ENCODE data around the gene MTCL1. TPM values are rescaled to one million over a fixed set of nuclear protein-coding genes. Genes with fewer than 3 reads are reported as not detected.
A peak's percentile ranks its signal among the peaks of the same experiment; 100 is the strongest.

MTCL1 gene
- total and polyA plus RNA-seq, 2 of the 8 experiments (the other 6 are each of a cell fraction or from before 2014, with no cell fraction given), result 16.6 to 60.8 TPM

GRCh38 chr18:8688216-8688800, 17.0 kb upstream of the MTCL1 start:
- Histone ChIP-seq H3K79me1 (ENCODE audit: low read depth, low read length) (no peaks in the 10 kb centered on the region), H4K8ac (ENCODE audit: extremely low read depth, insufficient read depth, low read length) (no peak overlapping the region), H3K79me2 (ENCODE audit: control insufficient read depth in 1 of 2, insufficient read depth in 2 of 2, low read length in 2 of 2) (no peaks in the 10 kb centered on the region), H3K23me2 (ENCODE audit: low read depth, low read length) (no peaks in the 10 kb centered on the region), H3K4me3 (ENCODE audit: extremely low read depth in 1 of 4, insufficient read depth in 2 of 4, low read depth in 3 of 4, low read length in 4 of 4) (no peak overlapping the region), H3K18ac (ENCODE audit: extremely low read depth, low read length) (no peak overlapping the region), H2BK120ac (replicated peaks; ENCODE audit: low read depth, low read length) (no peak overlapping the region), H2AFZ (ENCODE audit: low read length) (0 out of 2 replicates have a peak overlapping the region, but pooled peaks have one; percentile 23), H3K27me3 (replicated peaks in 1 of 4; ENCODE audit: control insufficient read depth in 3 of 4, extremely low read depth in 1 of 4, insufficient read depth in 3 of 4, low read length in 3 of 4) (no peaks in the 10 kb centered on the region), H3K4me1 (replicated peaks in 1 of 4; ENCODE audit: control insufficient read depth in 3 of 4, insufficient read depth in 4 of 4, low read length in 3 of 4) (peaks cover 0 to 11% (median 5%) of the 10 kb centered on the region in 4 experiments), H2BK12ac (ENCODE audit: low read depth, low read length) (no peak overlapping the region; the same call in 1 of the 2 replicates), H3K4me2 (ENCODE audit: insufficient read depth in 1 of 2, low read depth in 2 of 2, low read length in 2 of 2) (no peak overlapping the region), H4K91ac (replicated peaks; ENCODE audit: insufficient read length, low read length) (no peak overlapping the region), H3K9me3 (ENCODE audit: insufficient read depth in 2 of 2, low read depth in 1 of 2, low read length in 1 of 2) (no peaks in the 10 kb centered on the region), H3K27ac (ENCODE audit: low read depth, low read length) (no peak overlapping the region), H2BK20ac (ENCODE audit: low read length) (no peak overlapping the region), H2BK15ac (ENCODE audit: low read length) (no peak overlapping the region), H4K5ac (ENCODE audit: insufficient read length, low read depth, low read length) (no peak overlapping the region), H2AK5ac (ENCODE audit: low read depth, low read length) (no peak overlapping the region), H3K9ac (replicated peaks in 1 of 4; ENCODE audit: extremely low read depth in 1 of 4, low read depth in 3 of 4, low read length in 3 of 4) (no peak overlapping the region), H3K23ac (ENCODE audit: insufficient read length) (no peak overlapping the region), H3K14ac (ENCODE audit: insufficient read length) (no peak overlapping the region), H2BK5ac (ENCODE audit: low read depth, low read length) (peak overlapping the region; percentile 60; the same call in 1 of the 2 replicates), H3K4ac (replicated peaks; ENCODE audit: insufficient read length, low read depth, low read length) (peak overlapping the region; percentile 25), H4K20me1 (replicated peaks in 1 of 2; ENCODE audit: control insufficient read depth in 1 of 2, insufficient read depth in 2 of 2, low read length in 2 of 2) (no peaks in the 10 kb centered on the region), H3K36me3 (ENCODE audit: control insufficient read depth in 2 of 4, insufficient read depth in 4 of 4, low read length in 3 of 4) (no peaks in the 10 kb centered on the region), H3K56ac (replicated peaks; ENCODE audit: insufficient read length, low read depth, low read length) (no peak overlapping the region)
- ChIA-PET POLR2A (ENCODE audit: partially characterized antibody) (no interaction called here), CTCF (ENCODE audit: partially characterized antibody) (interaction anchor here (0.6 to 2.2 kb wide), 3 partner anchors 11 to 300 kb away, joined by 3 to 7 read pairs (median 3); no protein-coding TSS in a partner anchor)
- 85% methylated on average over 8 of the region's 8 CpGs; no CpG with 5 or more reads in 1 of the 2 experiments for WGBS, 2 experiments (ENCODE audit: extremely low coverage in 1 of 2, insufficient coverage in 1 of 2, insufficient read length in 1 of 2, insufficient replicate concordance in 2 of 2, low coverage in 1 of 2, low lambda C conversion rate in 2 of 2, missing lambda C conversion rate in 1 of 2)
- DNase-seq (ENCODE audit: low read depth in 1 of 2, low spot score in 2 of 2) (no peak), FAIRE-seq (no peak)
- TF ChIP-seq SIN3A (conservative IDR thresholded peaks at IDR 0.05 in 1 of 2, IDR thresholded peaks at IDR 0.05 in 1 of 2; ENCODE audit: low read depth in 1 of 2, low read length in 2 of 2) (no peak), JUN (IDR thresholded peaks at IDR 0.05; ENCODE audit: low read depth, low read length) (no peak), SAP30 (IDR thresholded peaks at IDR 0.05; ENCODE audit: insufficient read depth, insufficient replicate concordance, low read length) (no peak), MAFK (IDR thresholded peaks at IDR 0.05; ENCODE audit: low read depth, low read length) (no peak)
